GM21723 (cell line): ENCODE results near the gene CRYBB2.
"Not testable (repeated sequence)": the region's sequence is repeated elsewhere in the genome, so short reads cannot be mapped to it uniquely, and the experiment has no call there.

Experiments used
- ATAC-seq: cut with Tn5 transposase; IDR thresholded peaks from one replicate; pipeline ENCODE4 v1.9.1; 2021; ENCODE audit warnings: mild to moderate bottlenecking, moderate library complexity; ENCODE audit not compliant: unreplicated experiment

CRYBB2 gene

GRCh38 chr22:25232301-25232700 lies 12.9 kb downstream of the CRYBB2 start:
- ATAC-seq: no peak

- ATAC-seq: not testable (repeated sequence)
Observed at GRCh38 chr22:25233706-25234105, 14.3 kb downstream of the CRYBB2 start.

- ATAC-seq: no peak
Observed at GRCh38 chr22:25235547-25236290, 16.3 kb downstream of the CRYBB2 start.

DNA sequence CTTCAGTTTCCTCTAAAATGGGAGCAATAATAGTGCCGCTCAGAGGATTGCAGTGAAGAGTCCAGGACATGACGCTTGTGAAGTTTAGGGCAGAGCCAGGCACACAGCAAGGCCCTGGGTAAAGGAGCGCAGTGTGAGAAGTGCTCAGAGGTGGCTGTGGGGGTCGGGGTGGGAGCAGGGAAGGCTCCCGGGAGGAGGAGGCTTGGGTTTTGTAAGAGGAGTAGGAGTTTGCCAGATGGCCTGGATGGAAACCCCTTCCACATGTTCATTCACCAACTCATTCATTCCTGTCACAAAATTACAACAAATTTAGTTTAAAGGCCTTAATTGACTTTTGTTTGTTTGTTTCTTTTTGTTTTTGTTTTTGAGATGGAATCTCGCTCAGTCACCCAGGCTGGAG lies 17.0 kb downstream of the CRYBB2 start:
- no peak for ATAC-seq

GRCh38 chr22:25237503-25237902 lies 18.1 kb downstream of the CRYBB2 start:
- ATAC-seq: no peak

- ATAC-seq: not testable (repeated sequence)
Observed at GRCh38 chr22:25238058-25238457, 18.6 kb downstream of the CRYBB2 start.

- ATAC-seq: not testable (repeated sequence)
Observed at GRCh38 chr22:25255169-25255568, 35.7 kb downstream of the CRYBB2 start.

GRCh38 chr22:25267567-25267966 lies 48.1 kb downstream of the CRYBB2 start:
- not testable (repeated sequence) for ATAC-seq

DNA sequence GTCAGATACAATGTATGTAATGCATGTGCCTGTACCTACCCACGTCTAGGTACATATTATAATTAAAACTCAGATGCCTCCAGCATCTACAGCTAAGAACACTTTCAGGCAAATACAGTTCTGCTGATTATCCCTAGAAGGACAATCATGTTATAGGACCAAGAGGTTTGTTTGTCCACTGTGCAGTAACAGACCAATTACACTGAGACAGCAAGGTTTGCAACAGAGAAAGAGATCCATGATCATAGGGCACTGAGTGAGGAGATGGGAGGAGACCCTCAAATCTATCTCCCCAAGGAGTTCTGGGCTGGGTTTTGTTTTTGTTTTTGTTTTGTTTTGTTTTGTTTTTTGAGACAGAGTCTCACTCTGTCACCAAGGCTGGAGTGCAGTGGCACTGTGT lies 49.5 kb downstream of the CRYBB2 start:
- not testable (repeated sequence) for ATAC-seq

DNA sequence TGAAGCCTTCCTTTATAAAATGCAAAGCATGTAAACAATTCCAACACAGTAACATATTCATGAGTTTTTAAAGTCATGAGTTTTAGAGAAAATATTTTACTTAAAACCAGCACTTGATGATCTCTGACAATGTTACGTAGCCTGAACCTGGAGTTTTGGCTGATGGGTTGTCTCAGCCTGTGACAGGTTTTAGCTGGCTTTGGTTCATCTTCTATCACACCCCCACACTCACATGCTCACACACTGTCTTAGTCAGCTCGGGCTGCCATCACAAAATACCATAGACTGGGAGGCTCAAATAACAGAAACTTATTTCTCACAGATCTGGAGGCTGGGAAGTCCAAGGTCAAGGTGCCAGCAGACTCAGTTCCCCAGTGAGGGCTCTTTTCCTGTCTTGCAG lies 50.6 kb downstream of the CRYBB2 start:
- ATAC-seq: not testable (repeated sequence)

DNA sequence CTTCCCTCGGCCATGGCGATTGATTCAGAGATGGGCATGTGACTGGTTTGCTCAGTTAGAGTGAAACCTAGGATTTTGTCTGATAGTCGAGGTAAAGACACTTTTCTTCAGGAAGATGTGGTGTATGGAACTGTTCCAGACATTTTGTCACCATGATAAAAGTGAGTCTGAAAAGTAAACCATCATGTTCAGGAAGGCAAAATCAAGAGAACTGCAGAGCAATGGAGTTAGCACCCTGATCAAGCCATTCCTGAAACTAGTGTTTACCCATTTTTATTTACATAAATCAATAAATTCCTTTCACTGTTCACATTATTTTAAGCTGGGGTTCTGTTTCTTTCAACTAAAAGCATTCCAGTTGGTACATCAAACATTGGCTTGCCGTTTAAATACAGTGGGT lies 53.8 kb downstream of the CRYBB2 start:
- ATAC-seq: not testable (repeated sequence)

DNA sequence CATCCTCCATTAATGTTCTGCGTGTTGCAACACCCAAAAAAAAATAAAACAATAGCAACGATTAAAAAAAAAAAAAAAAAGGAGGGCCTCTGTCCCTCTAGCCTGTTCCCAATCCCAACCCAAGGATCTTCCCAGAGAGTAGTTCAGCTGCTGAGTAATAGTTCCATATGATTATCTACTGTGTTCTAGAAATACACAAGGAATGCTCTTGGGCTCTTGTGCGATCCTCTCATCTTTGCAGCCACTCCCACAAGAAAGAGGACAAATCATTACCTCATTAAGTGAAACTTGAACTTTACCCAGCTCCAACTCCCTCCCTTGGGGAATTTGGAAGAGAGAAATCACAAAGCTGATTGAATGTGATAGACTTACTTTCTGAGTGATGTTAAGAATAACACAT lies 54.5 kb downstream of the CRYBB2 start:
- not testable (repeated sequence) for ATAC-seq

- ATAC-seq: not testable (repeated sequence)
Observed at GRCh38 chr22:25280118-25280517, 60.7 kb downstream of the CRYBB2 start.
